ENCODE data around the gene PBX1.

DNA sequence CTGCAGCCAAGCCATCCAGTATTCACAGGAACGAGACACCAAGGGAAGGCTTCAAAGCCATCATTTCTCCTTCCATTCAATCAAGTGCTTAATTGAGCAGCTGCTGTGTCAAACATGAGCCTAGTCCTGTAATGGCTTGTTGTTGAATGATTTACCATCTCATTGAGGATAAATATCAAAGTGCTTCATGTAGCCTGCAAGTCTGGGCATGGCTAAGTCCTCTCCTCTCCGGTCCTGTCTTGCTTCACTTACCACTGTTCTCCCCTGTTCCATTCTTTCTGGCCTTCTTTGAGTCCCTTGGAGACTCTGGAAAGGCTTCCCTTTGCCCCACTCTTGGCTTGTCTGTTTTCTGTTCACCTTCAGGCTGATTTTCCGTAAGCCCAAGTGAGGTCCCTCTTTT is 279.8 kb downstream of the PBX1 start:
- TF ChIP-seq EP300 (IDR thresholded peaks at IDR 0.05) (no peak), POLR2A (IDR thresholded peaks at IDR 0.05) (no peak), CTCF (IDR thresholded peaks at IDR 0.05) (no peak)

All from sigmoid colon (tissue), 4 donors.